SK-N-SH treated with all-trans-retinoic acid at 6 μM for 48 hours (cell line): Measurements from ENCODE around the gene MTFP1.

ENCODE experiments used
- ATAC-seq: fragments of 200-7000 bp; cut with Tn5 transposase; 3 replicates; pipeline ENCODE4 v1.9.1; 2020; ENCODE audit warnings: mild to moderate bottlenecking, moderate library complexity
- ARNTL ChIP-seq: fragments of 450-650 bp; formaldehyde crosslinking; IDR thresholded peaks from 2 replicates; pipeline ENCODE4 v1.5.0; 2020; ENCODE audit warnings: low read depth, mild to moderate bottlenecking, moderate library complexity, borderline replicate concordance
- BACH2 ChIP-seq: fragments of 250-450 bp; sonication (Bioruptor Pico); IDR thresholded peaks from 2 replicates; pipeline ENCODE4 v1.9.0; 2021; ENCODE audit warnings: mild to moderate bottlenecking, borderline replicate concordance
- ESRRG ChIP-seq: fragments of 250-450 bp; sonication (Bioruptor Pico); IDR thresholded peaks from 2 replicates; pipeline ENCODE4 v1.6.1; 2021; ENCODE audit warnings: mild to moderate bottlenecking
- ISL1 ChIP-seq: fragments of 250-450 bp; sonication (Bioruptor Pico); IDR thresholded peaks from 2 replicates; pipeline ENCODE4 v2.1.2; 2022; ENCODE audit warnings: mild to moderate bottlenecking, moderate library complexity
- OSR1 ChIP-seq: fragments of 250-450 bp; sonication (Bioruptor Pico); IDR thresholded peaks from 2 replicates; pipeline ENCODE4 v1.8.0; 2022; ENCODE audit warnings: moderate library complexity, mild to moderate bottlenecking, inconsistent platforms
- PPARA ChIP-seq: fragments of 250-450 bp; sonication (Bioruptor Pico); IDR thresholded peaks from 2 replicates; pipeline ENCODE4 v1.5.0; 2020; ENCODE audit warnings: mild to moderate bottlenecking, borderline replicate concordance
- RARB ChIP-seq: fragments of 250-450 bp; sonication (Bioruptor Pico); IDR thresholded peaks from 2 replicates; pipeline ENCODE4 v1.8.0; 2021; ENCODE audit warnings: mild to moderate bottlenecking, moderate library complexity
- SNAI2 ChIP-seq: fragments of 250-450 bp; sonication (Bioruptor Pico); IDR thresholded peaks from 2 replicates; pipeline ENCODE4 v1.5.0; 2020; ENCODE audit warnings: mild to moderate bottlenecking, moderate library complexity
- TCF4 ChIP-seq: fragments of 250-450 bp; sonication (Bioruptor Pico); IDR thresholded peaks from 2 replicates; pipeline ENCODE4 v1.8.0; 2021; ENCODE audit warnings: mild to moderate bottlenecking, moderate library complexity, borderline replicate concordance
- TOX ChIP-seq: fragments of 250-450 bp; sonication (Bioruptor Pico); IDR thresholded peaks from 2 replicates; pipeline ENCODE4 v1.8.0; 2021; ENCODE audit warnings: mild to moderate bottlenecking, moderate library complexity, borderline replicate concordance
- TSHZ2 ChIP-seq: fragments of 250-450 bp; sonication (Bioruptor Pico); IDR thresholded peaks from 2 replicates; pipeline ENCODE4 v1.5.0; 2020; ENCODE audit warnings: mild to moderate bottlenecking, moderate library complexity
- ZC3H10 ChIP-seq: fragments of 250-450 bp; sonication (Bioruptor Pico); IDR thresholded peaks from 2 replicates; pipeline ENCODE4 v1.5.1; 2021; ENCODE audit warnings: mild to moderate bottlenecking, moderate library complexity
- ZFP3 ChIP-seq: fragments of 250-450 bp; sonication (Bioruptor Pico); IDR thresholded peaks from 2 replicates; pipeline ENCODE4 v1.5.0; 2020; ENCODE audit warnings: mild to moderate bottlenecking, moderate library complexity
- ZFP30 ChIP-seq: fragments of 450-650 bp; formaldehyde crosslinking; IDR thresholded peaks from 2 replicates; pipeline ENCODE4 v1.5.0; 2022; ENCODE audit warnings: mild to moderate bottlenecking, moderate library complexity
- ZNF565 ChIP-seq: fragments of 450-650 bp; formaldehyde crosslinking; conservative IDR thresholded peaks from 2 replicates; pipeline ENCODE4 v1.5.0; 2020; ENCODE audit warnings: low read depth, mild to moderate bottlenecking, moderate library complexity
- ZNF70 ChIP-seq: fragments of 450-650 bp; formaldehyde crosslinking; IDR thresholded peaks from 2 replicates; pipeline ENCODE4 v1.5.0; 2020; ENCODE audit warnings: mild to moderate bottlenecking, moderate library complexity
- ZNF8 ChIP-seq: fragments of 450-650 bp; formaldehyde crosslinking; IDR thresholded peaks from 2 replicates; pipeline ENCODE4 v1.5.0; 2020; ENCODE audit warnings: mild to moderate bottlenecking, moderate library complexity
- TF ChIP-seq, protein P1 (sequence below): fragments of 250-450 bp; sonication (Bioruptor Pico); IDR thresholded peaks from 2 replicates; pipeline ENCODE4 v1.5.1; 2021; ENCODE audit warnings: mild to moderate bottlenecking, moderate library complexity
- TF ChIP-seq, protein P2 (sequence below): fragments of 250-450 bp; sonication (Bioruptor Pico); IDR thresholded peaks from 2 replicates; pipeline ENCODE4 v1.8.0; 2021; ENCODE audit warnings: low read depth, mild to moderate bottlenecking, moderate library complexity, borderline replicate concordance
- TF ChIP-seq, protein P3 (sequence below): fragments of 250-450 bp; sonication (Bioruptor Pico); IDR thresholded peaks from 2 replicates; pipeline ENCODE4 v1.5.1; 2020; ENCODE audit warnings: low read depth, mild to moderate bottlenecking, moderate library complexity
- TF ChIP-seq, protein P4 (sequence below): fragments of 250-450 bp; sonication (Bioruptor Pico); IDR thresholded peaks from 2 replicates; pipeline ENCODE4 v1.8.0; 2020; ENCODE audit warnings: mild to moderate bottlenecking, moderate library complexity, borderline replicate concordance

Gene MTFP1

GRCh38 chr22:30452861-30453260 lies 27.3 kb downstream of the MTFP1 start:
- ATAC-seq: no peak
- TF ChIP-seq ZNF70 (no peak), ESRRG (CRISPR knock-in tag) (no peak), ARNTL (CRISPR knock-in tag) (no peak), ZFP30 (CRISPR knock-in tag) (no peak), ZNF565 (CRISPR knock-in tag) (no peak), TSHZ2 (CRISPR knock-in tag) (no peak), TCF4 (CRISPR knock-in tag) (no peak), ISL1 (CRISPR knock-in tag) (no peak), TOX (CRISPR knock-in tag) (no peak), OSR1 (CRISPR knock-in tag) (no peak), SNAI2 (no peak), RARB (no peak), ZC3H10 (no peak)
- TF ChIP-seq, protein P1, sequence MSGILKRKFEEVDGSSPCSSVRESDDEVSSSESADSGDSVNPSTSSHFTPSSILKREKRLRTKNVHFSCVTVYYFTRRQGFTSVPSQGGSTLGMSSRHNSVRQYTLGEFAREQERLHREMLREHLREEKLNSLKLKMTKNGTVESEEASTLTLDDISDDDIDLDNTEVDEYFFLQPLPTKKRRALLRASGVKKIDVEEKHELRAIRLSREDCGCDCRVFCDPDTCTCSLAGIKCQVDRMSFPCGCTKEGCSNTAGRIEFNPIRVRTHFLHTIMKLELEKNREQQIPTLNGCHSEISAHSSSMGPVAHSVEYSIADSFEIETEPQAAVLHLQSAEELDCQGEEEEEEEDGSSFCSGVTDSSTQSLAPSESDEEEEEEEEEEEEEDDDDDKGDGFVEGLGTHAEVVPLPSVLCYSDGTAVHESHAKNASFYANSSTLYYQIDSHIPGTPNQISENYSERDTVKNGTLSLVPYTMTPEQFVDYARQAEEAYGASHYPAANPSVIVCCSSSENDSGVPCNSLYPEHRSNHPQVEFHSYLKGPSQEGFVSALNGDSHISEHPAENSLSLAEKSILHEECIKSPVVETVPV (CRISPR knock-in tag): no peak
- TF ChIP-seq, protein P2, sequence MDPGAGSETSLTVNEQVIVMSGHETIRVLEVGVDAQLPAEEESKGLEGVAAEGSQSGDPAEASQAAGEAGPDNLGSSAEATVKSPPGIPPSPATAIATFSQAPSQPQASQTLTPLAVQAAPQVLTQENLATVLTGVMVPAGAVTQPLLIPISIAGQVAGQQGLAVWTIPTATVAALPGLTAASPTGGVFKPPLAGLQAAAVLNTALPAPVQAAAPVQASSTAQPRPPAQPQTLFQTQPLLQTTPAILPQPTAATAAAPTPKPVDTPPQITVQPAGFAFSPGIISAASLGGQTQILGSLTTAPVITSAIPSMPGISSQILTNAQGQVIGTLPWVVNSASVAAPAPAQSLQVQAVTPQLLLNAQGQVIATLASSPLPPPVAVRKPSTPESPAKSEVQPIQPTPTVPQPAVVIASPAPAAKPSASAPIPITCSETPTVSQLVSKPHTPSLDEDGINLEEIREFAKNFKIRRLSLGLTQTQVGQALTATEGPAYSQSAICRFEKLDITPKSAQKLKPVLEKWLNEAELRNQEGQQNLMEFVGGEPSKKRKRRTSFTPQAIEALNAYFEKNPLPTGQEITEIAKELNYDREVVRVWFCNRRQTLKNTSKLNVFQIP (CRISPR knock-in tag): no peak

- no peak; the same call in 2 of the 3 replicates for ATAC-seq
- TF ChIP-seq ESRRG (CRISPR knock-in tag): no peak
- TF ChIP-seq TSHZ2 (CRISPR knock-in tag): no peak
- TF ChIP-seq, protein P3, sequence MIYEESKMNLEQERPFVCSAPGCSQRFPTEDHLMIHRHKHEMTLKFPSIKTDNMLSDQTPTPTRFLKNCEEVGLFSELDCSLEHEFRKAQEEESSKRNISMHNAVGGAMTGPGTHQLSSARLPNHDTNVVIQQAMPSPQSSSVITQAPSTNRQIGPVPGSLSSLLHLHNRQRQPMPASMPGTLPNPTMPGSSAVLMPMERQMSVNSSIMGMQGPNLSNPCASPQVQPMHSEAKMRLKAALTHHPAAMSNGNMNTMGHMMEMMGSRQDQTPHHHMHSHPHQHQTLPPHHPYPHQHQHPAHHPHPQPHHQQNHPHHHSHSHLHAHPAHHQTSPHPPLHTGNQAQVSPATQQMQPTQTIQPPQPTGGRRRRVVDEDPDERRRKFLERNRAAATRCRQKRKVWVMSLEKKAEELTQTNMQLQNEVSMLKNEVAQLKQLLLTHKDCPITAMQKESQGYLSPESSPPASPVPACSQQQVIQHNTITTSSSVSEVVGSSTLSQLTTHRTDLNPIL: no peak
- TF ChIP-seq TOX (CRISPR knock-in tag): no peak
- no peak for TF ChIP-seq ZNF565 (CRISPR knock-in tag)
These were observed 28.4 kb downstream of the MTFP1 start for GRCh38 chr22:30453731-30454510.

DNA sequence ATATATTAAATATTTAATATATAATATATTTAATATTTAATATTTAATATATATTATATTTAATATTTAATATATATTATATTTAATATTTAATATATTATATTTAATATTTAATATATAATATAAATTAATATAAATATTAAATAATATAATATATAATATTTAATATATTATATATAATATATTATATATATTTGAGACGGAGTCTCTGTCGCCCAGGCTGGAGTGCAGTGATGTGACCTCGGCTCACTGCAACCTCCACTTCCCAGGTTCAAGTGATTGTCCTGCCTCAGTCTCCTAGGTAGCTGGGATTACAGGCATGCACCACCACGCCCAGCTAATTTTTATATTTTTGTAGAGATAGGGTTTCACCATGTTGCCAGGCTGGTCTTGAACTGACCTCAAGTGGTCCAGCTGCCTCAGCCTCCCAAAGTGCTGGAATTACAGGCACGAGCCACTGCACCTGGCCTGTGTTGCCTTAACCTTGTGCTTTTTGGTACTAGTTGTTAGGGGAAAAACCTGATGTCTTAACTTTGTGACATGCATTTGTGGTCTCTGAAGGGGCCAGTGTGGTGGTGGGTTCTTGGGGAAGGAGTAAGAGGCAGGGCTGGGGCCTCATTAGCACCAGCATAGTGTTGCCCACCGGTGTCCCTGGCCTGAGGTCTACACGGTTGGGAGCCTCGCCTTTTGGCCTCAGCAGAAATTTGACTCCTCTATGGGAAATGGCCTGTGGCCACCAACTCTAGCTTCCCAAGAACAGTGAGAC lies 29.7 kb downstream of the MTFP1 start:
- no peak for ATAC-seq
- TF ChIP-seq BACH2 (no peak), ZNF565 (CRISPR knock-in tag) (no peak), TCF4 (CRISPR knock-in tag) (no peak), ZFP30 (CRISPR knock-in tag) (no peak), TOX (CRISPR knock-in tag) (no peak), ZNF70 (no peak), ZNF8 (CRISPR knock-in tag) (no peak), PPARA (no peak), ZC3H10 (no peak), ZFP3 (no peak), SNAI2 (no peak), ESRRG (CRISPR knock-in tag) (no peak), OSR1 (CRISPR knock-in tag) (no peak)
- TF ChIP-seq, protein P3: no peak
- TF ChIP-seq, protein P4, sequence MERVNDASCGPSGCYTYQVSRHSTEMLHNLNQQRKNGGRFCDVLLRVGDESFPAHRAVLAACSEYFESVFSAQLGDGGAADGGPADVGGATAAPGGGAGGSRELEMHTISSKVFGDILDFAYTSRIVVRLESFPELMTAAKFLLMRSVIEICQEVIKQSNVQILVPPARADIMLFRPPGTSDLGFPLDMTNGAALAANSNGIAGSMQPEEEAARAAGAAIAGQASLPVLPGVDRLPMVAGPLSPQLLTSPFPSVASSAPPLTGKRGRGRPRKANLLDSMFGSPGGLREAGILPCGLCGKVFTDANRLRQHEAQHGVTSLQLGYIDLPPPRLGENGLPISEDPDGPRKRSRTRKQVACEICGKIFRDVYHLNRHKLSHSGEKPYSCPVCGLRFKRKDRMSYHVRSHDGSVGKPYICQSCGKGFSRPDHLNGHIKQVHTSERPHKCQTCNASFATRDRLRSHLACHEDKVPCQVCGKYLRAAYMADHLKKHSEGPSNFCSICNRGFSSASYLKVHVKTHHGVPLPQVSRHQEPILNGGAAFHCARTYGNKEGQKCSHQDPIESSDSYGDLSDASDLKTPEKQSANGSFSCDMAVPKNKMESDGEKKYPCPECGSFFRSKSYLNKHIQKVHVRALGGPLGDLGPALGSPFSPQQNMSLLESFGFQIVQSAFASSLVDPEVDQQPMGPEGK (CRISPR knock-in tag): no peak
